BLaER1 (cell line): ENCODE measurements around the gene DNER.

ENCODE experiments used
- H3K27ac ChIP-seq: shearing (Covaris generic); formaldehyde crosslinking; 2 replicates; pipeline ENCODE4 v1.8.1; 2022
- H3K27me3 ChIP-seq: shearing (Covaris generic); formaldehyde crosslinking; 2 replicates; pipeline ENCODE4 v1.8.1; 2022
- H3K36me3 ChIP-seq: shearing (Covaris generic); formaldehyde crosslinking; 2 replicates; pipeline ENCODE4 v1.8.1; 2022
- H3K4me1 ChIP-seq: shearing (Covaris generic); formaldehyde crosslinking; 2 replicates; pipeline ENCODE4 v1.8.1; 2022
- H3K4me2 ChIP-seq: shearing (Covaris generic); formaldehyde crosslinking; 2 replicates; pipeline ENCODE4 v1.8.1; 2022
- H3K4me3 ChIP-seq: shearing (Covaris generic); formaldehyde crosslinking; 2 replicates; pipeline ENCODE4 v1.8.1; 2022
- H3K9ac ChIP-seq: shearing (Covaris generic); formaldehyde crosslinking; 2 replicates; pipeline ENCODE4 v1.8.1; 2022
- H3K9me3 ChIP-seq: shearing (Covaris generic); formaldehyde crosslinking; 2 replicates; pipeline ENCODE4 v1.8.1; 2022
- H4K20me1 ChIP-seq: shearing (Covaris generic); formaldehyde crosslinking; 2 replicates; pipeline ENCODE4 v1.8.1; 2022
- Cebpa-rat ChIP-seq: shearing (Covaris generic); IDR thresholded peaks from 2 replicates; pipeline ENCODE4 v1.8.1; 2022

Gene DNER

DNA sequence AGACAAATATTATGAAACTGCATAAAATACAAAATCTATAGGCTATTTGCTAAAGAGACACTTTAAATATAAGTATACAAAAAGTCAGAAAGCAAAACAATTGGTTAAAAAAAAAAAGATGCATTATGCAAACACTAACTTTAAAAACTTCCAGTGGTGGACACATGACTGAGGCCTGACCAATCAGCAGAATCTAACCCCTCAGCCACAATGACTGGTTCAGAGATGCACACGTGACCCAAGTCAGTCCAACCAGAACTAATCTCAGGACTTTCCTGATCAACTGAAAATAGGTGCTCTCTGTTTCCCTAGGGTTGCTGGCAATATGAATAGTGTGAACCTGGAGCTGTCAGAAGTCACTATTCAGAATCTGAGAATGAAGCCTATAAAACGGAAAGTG lies 22.7 kb downstream of the DNER start:
- Histone ChIP-seq H3K4me3 (no peak overlapping the region), H4K20me1 (no peaks in the 10 kb centered on the region), H3K4me1 (no peaks in the 10 kb centered on the region), H3K36me3 (no peaks in the 10 kb centered on the region), H3K9me3 (no peaks in the 10 kb centered on the region; the same call in 1 of the 2 replicates), H3K27ac (no peak overlapping the region), H3K27me3 (no peaks in the 10 kb centered on the region), H3K4me2 (no peak overlapping the region), H3K9ac (no peak overlapping the region)
- TF ChIP-seq Cebpa-rat = no peak

- H3K27ac ChIP-seq = no peak overlapping the region
- H3K4me3 ChIP-seq = no peak overlapping the region
- H3K4me2 ChIP-seq = no peak overlapping the region
- H4K20me1 ChIP-seq = no peaks in the 10 kb centered on the region
- H3K9me3 ChIP-seq = no peaks in the 10 kb centered on the region; the same call in 1 of the 2 replicates
- H3K27me3 ChIP-seq = no peaks in the 10 kb centered on the region
- TF ChIP-seq Cebpa-rat = no peak
- H3K9ac ChIP-seq = no peak overlapping the region
- no peaks in the 10 kb centered on the region for H3K4me1 ChIP-seq
- H3K36me3 ChIP-seq = no peaks in the 10 kb centered on the region
Observed at GRCh38 chr2:229689307-229689839, 25.0 kb downstream of the DNER start.

GRCh38 chr2:229688141-229688540 lies 26.2 kb downstream of the DNER start:
- Histone ChIP-seq H3K36me3 (no peaks in the 10 kb centered on the region), H4K20me1 (no peaks in the 10 kb centered on the region), H3K9ac (no peak overlapping the region), H3K4me2 (no peak overlapping the region), H3K9me3 (no peaks in the 10 kb centered on the region; the same call in 1 of the 2 replicates), H3K27ac (no peak overlapping the region), H3K27me3 (no peaks in the 10 kb centered on the region), H3K4me1 (no peaks in the 10 kb centered on the region), H3K4me3 (no peak overlapping the region)
- TF ChIP-seq Cebpa-rat = no peak

GRCh38 chr2:229686122-229686919 lies 28.0 kb downstream of the DNER start:
- Histone ChIP-seq H3K27ac (no peak overlapping the region), H3K9ac (no peak overlapping the region), H3K9me3 (no peaks in the 10 kb centered on the region; the same call in 1 of the 2 replicates), H4K20me1 (no peaks in the 10 kb centered on the region), H3K4me3 (no peak overlapping the region), H3K4me2 (no peak overlapping the region), H3K27me3 (no peaks in the 10 kb centered on the region), H3K4me1 (no peaks in the 10 kb centered on the region), H3K36me3 (no peaks in the 10 kb centered on the region)
- no peak for TF ChIP-seq Cebpa-rat

- Histone ChIP-seq H3K9ac (no peak overlapping the region), H3K36me3 (no peaks in the 10 kb centered on the region), H3K9me3 (no peaks in the 10 kb centered on the region; the same call in 1 of the 2 replicates), H3K27me3 (no peaks in the 10 kb centered on the region), H4K20me1 (no peaks in the 10 kb centered on the region), H3K27ac (no peak overlapping the region), H3K4me3 (no peak overlapping the region), H3K4me1 (no peaks in the 10 kb centered on the region), H3K4me2 (no peak overlapping the region)
- no peak for TF ChIP-seq Cebpa-rat
Observed at GRCh38 chr2:229684942-229685562, 29.3 kb downstream of the DNER start.

DNA sequence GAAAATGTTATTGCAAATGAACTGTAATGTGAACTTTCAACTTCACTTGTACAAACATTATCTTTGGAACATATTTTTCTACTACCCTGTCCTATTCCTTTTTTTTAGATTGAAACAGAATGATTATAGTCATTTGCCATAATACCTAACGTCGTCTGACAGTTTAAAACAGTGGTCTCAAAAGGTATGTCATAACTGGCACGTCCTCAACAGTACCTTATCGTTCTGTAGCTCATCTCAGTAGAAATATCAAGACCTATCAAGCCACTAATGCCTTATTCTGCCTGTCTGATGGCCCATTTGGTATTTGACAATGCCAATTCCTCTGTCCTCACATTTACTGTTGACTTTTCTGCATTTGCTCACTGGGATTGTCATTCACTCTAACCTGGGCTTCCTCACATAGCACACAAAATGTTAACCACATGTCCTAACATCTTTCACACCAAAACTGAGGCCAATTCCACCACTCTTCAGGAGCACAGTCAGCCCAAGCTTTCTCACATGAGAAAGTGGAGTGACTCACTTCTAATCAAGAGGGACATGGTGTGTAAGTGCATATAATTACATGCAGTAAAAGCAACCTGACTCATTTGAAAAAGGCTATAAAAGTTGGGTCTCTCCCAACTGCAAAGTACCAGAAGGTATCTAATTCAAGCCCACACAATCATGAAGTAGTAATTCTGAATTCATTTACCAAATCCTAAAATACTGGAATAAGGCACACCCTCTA lies 34.8 kb downstream of the DNER start:
- H3K4me3 ChIP-seq = no peak overlapping the region
- no peaks in the 10 kb centered on the region for H3K36me3 ChIP-seq
- H3K9me3 ChIP-seq = no peaks in the 10 kb centered on the region
- no peak for TF ChIP-seq Cebpa-rat
- H3K9ac ChIP-seq = no peak overlapping the region
- H3K27ac ChIP-seq = no peak overlapping the region
- H4K20me1 ChIP-seq = no peaks in the 10 kb centered on the region
- H3K4me2 ChIP-seq = no peak overlapping the region
- no peaks in the 10 kb centered on the region for H3K27me3 ChIP-seq
- no peaks in the 10 kb centered on the region for H3K4me1 ChIP-seq

GRCh38 chr2:229675569-229675968 lies 38.8 kb downstream of the DNER start:
- Histone ChIP-seq H3K36me3 (no peaks in the 10 kb centered on the region), H3K4me3 (no peak overlapping the region), H3K4me2 (no peak overlapping the region), H4K20me1 (no peaks in the 10 kb centered on the region), H3K27ac (no peak overlapping the region), H3K9me3 (no peaks in the 10 kb centered on the region), H3K4me1 (no peaks in the 10 kb centered on the region), H3K9ac (no peak overlapping the region), H3K27me3 (no peaks in the 10 kb centered on the region)
- no peak for TF ChIP-seq Cebpa-rat

DNA sequence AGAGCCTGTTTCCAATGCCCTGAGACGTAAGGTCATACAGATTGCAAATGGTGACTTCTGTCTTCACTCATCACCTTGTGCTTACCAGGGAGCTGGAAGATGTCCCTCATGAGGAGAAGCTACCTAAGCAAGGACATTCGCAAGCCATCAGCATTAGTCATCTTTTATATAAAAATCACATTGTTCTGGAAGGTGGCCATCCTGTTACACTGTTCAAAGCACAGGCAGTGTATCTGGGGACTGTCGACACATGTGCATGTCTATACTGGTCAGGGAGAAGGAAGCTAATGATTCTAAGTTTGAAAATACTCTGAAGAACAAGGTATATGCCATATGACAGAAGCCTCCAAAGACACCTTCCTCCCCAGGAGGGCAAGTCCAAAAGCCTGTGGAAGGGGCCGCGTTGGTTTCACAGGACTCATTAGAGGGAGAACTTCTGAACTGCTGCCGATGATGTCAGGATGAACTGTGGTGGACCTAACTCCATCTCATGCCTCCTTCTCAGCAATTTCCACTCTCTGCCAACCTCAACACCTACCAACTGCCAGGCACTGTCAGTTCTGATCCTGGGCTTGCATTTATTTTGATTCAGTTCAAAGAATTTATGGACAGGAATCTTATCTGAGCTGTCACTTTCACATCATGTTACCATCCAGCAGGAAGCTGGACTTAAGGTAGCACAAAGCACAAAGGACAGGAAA lies 39.4 kb downstream of the DNER start:
- H3K4me3 ChIP-seq = no peak overlapping the region
- H3K27me3 ChIP-seq = no peaks in the 10 kb centered on the region
- H3K36me3 ChIP-seq = no peaks in the 10 kb centered on the region
- H3K27ac ChIP-seq = no peak overlapping the region
- no peak for TF ChIP-seq Cebpa-rat
- no peaks in the 10 kb centered on the region for H3K4me1 ChIP-seq
- H3K9ac ChIP-seq = no peak overlapping the region
- H3K4me2 ChIP-seq = no peak overlapping the region
- no peaks in the 10 kb centered on the region for H3K9me3 ChIP-seq
- no peaks in the 10 kb centered on the region for H4K20me1 ChIP-seq

DNA sequence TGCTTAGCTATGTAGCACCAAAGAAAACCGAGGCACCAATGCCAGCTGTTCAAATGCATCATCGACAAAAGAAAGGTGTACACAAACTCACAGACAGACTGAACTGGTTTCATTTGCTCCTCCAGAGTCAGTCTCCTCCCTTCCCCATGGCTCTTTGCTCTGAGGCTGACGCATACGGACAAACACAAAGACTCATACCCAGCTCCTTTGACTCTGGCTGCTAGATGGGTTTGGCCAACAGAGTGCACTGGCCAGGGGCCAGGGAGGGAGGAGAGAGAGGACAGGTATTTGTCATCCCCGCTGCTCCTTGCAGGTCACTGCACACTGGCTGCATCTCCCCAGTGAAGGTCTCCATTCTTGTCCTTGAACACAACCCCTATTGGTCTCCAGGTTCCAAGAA lies 40.7 kb downstream of the DNER start:
- no peaks in the 10 kb centered on the region for H3K36me3 ChIP-seq

More for the DNA sequence above, 40.7 kb downstream of the DNER start:
- Histone ChIP-seq H4K20me1 (no peaks in the 10 kb centered on the region), H3K4me2 (no peak overlapping the region), H3K4me3 (no peak overlapping the region), H3K9ac (no peak overlapping the region), H3K27ac (no peak overlapping the region), H3K27me3 (no peaks in the 10 kb centered on the region), H3K9me3 (no peaks in the 10 kb centered on the region), H3K4me1 (no peaks in the 10 kb centered on the region)
- no peak for TF ChIP-seq Cebpa-rat
